NCI-H2171 (cell line): Measurements from ENCODE around the gene SSR4.

ENCODE experiments used
- DNase-seq: peaks from one replicate; lab custom pipeline; 2025; lab: John Stamatoyannopoulos, UW

SSR4 gene

DNA sequence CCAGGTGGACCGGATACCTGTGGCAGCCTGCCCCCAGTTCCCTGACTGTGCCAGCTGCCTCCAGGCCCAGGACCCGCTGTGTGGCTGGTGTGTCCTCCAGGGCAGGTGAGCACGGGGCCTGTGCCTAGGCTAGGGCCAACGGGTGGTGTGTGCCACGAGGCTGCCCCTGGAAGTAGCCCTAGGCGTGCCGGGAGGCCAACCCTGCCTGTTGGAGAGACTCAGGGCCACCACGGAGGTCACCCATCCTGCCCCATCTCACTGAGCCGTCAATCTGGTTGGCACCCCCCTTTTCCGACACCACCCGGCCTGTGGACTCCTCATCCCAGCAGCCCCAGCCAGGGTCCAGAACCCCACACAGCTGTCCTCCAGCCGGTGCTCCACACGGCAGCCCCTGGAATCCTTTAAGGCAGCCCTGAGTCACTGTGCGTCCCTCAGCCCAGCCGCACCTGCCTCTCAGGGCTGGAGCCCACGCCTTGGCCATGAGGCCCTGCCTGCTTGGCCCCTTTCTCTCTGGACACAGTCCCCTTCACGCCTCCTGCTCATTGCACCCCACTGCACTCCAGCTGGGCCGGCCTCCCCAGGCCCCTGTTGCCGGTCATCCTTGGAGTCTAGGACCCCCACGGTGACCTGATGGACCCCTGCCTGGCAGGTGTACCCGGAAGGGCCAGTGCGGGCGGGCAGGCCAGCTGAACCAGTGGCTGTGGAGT, 25.2 kb upstream of the SSR4 start:
- DNase-seq = no peak

DNA sequence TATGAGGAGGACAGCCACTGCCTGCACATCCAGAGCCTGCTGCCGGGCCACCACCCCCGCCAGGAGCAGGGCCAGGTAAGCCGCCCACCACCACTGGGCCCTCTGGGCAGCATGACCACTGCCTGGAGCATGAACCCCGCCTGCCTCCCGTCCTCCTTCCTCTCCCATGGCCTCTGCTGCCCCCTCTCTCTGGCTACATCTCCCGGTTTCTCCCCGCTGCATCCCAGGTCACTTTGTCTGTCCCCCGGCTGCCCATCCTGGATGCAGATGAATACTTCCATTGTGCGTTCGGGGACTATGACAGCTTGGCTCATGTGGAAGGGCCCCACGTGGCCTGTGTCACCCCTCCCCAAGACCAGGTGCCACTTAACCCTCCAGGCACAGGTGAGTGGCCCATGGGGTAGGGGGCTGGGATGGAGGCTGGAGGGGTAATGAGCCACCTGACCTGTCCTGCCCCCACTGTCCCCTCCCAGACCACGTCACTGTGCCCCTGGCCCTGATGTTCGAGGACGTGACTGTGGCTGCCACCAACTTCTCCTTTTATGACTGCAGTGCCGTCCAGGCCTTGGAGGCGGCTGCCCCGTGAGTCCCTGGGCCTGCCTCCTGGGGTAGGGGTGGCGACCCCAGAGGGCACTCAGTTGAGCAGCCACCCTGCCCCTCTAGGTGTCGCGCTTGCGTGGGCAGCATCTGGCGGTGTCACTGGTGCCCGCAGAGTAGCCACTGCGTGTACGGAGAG, 24.4 kb upstream of the SSR4 start:
- no peak for DNase-seq

DNA sequence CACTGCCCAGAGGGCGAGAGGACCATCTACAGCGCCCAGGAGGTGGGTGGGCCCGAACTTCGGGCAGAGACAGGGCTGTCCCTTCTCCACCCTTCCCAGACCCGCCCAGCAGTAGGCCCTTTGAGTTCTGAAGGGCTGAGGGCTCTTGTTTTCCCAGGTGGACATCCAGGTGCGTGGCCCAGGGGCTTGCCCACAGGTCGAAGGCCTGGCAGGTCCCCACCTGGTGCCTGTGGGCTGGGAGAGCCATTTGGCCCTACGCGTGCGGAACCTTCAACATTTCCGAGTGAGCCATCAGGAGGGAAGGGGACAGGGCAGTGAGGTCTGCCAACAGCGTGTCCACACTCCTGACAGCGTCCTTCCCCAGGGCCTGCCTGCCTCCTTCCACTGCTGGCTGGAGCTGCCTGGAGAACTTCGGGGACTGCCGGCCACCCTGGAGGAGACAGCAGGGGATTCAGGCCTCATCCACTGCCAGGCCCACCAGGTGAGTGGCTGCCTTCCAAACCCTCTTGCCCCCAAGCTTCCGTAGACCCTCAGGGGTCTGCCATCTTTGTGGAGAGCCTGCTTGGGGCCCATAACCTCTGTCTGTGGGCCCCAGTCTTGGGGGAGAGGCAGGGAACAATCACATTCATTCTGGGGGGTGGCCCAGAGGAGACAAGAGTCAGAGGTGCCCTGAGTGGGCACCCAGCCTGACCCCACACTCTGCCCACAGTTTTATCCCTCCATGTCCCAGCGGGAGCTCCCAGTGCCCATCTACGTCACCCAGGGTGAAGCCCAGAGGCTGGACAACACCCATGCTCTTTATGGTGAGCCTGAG, 23.7 kb upstream of the SSR4 start:
- DNase-seq = no peak

DNA sequence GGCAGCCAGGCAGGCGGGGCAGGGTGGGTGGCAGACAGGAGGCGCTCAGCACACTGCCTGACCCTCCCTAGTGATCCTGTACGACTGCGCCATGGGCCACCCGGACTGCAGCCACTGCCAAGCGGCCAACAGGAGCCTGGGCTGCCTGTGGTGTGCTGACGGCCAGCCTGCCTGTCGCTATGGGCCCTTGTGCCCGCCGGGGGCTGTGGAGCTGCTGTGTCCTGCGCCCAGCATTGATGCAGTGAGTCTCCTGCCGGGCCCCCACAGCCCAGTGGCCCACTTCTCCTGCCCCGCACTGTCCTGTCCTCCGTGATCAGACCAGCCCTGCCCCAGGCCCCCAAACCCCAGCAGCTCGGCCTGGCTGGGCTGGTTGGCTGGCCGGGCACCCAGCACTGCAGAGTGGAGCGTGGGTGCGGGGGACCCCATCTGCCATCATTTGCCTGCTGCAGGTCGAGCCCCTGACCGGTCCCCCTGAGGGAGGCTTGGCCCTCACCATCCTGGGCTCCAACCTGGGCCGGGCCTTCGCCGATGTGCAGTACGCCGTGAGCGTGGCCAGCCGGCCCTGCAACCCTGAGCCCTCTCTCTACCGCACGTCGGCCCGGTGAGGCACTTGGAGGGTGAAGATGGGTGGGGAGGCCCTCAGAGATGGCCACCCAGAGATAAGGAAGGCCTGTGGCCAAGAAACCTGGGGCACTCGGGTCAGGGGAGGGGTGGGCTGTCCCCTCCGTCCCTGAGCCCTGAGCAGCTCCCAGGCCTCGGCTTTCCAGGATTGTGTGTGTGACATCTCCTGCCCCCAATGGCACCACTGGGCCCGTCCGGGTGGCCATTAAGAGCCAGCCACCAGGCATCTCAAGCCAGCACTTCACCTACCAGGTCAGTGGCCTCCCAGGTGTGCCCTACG, 22.8 kb upstream of the SSR4 start:
- no peak for DNase-seq

DNA sequence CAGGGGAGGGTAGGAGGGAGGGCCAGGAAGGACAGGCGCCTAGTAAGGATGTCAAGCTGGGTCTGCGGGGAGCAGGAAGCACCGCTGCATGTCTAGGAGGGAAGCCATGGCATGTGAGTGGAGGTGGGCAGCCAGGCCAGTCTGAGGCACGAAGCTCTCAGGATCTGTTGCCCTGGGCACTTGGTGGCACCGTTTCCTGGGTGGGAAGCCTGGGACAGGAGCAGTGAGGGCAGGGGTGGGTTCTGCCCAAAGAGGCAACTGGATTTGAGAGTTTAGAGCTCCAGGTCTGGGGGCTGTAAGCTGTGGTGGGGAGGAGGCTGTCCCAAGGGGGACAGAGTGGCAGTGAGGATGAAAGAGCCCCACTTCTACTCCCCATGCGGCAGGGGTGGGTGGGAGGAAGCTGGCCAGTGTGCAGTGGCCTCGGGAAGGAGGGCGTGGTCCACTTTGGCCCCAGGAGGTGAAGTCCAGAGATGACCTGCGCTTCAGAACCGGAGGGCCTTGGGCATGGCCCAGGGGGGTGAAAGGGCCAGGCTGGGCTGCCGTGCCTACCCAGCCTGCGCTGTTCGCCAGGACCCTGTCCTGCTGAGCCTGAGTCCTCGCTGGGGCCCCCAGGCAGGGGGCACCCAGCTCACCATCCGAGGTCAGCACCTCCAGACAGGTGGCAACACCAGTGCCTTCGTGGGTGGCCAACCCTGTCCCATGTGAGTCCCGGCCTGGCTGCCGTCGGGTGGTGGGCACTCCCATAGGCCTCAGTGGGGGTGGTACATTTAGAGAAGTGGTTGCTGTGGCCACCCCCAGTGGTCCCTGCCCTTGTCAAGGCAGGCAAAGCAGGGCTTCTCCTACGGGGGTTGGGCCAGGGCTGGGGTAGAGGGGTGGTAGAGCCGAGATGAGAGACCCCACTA, 21.9 kb upstream of the SSR4 start:
- DNase-seq = no peak

DNA sequence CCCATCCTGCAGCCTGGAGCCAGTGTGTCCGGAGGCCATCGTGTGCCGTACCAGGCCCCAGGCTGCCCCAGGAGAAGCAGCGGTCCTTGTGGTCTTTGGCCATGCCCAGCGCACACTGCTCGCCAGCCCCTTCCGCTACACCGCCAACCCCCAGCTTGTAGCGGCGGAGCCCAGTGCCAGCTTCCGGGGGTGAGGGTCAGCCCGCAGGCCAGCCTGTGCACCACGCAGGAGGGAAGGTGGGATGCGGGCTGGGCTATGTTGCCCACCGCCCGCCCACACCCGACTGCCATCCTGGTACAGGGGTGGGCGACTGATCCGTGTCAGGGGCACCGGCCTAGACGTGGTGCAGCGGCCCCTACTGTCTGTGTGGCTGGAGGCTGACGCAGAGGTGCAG, 21.3 kb upstream of the SSR4 start:
- DNase-seq = no peak

DNA sequence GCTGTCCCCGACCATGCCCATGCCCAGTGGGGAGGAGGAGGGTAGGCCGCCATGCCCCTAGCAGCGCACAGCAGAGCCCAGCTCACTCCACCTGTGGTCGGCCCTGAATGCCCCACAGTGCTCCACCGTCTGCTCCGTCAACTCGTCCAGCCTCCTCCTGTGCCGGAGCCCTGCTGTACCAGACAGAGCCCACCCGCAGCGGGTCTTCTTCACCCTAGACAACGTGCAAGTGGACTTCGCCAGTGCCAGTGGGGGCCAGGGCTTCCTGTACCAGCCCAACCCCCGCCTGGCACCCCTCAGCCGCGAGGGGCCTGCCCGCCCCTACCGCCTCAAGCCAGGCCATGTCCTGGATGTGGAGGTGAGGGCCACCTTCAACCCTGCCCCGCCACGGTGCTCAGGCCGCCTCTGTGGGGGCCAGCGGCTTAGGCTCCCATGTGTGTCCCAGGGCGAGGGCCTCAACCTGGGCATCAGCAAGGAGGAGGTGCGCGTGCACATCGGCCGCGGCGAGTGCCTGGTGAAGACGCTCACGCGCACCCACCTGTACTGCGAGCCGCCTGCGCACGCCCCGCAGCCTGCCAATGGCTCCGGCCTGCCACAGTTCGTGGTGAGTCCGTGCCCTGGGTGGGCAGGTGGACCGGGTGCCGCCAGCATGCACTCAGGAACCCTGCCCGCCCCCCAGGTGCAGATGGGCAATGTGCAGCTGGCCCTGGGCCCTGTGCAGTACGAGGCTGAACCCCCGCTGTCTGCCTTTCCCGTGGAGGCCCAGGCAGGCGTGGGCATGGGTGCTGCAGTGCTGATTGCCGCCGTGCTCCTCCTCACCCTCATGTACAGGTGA, 20.5 kb upstream of the SSR4 start:
- DNase-seq = no peak

DNA sequence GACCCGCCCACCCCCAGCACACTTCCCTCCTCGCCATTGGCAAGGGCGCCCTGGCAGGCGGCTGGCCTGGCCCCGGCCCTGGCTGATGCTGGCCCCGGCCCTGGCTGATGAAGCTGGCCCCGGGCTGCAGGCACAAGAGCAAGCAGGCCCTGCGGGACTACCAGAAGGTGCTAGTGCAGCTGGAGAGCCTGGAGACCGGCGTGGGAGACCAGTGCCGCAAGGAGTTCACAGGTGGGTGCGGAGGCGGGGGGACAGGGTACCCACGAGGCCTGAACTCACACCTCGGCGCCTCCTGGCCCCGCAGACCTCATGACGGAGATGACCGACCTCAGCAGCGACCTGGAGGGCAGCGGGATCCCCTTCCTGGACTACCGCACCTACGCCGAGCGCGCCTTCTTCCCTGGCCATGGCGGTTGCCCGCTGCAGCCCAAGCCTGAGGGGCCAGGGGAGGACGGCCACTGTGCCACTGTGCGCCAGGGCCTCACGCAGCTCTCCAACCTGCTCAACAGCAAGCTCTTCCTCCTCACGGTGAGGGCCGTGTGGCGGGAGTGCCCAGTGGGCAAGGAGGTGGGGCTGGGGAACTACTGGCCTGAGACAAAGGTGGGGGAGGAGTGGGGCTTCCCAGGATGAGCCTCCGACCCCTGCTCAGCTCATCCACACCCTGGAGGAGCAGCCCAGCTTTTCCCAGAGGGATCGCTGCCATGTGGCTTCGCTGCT, 19.7 kb upstream of the SSR4 start:
- no peak for DNase-seq

DNA sequence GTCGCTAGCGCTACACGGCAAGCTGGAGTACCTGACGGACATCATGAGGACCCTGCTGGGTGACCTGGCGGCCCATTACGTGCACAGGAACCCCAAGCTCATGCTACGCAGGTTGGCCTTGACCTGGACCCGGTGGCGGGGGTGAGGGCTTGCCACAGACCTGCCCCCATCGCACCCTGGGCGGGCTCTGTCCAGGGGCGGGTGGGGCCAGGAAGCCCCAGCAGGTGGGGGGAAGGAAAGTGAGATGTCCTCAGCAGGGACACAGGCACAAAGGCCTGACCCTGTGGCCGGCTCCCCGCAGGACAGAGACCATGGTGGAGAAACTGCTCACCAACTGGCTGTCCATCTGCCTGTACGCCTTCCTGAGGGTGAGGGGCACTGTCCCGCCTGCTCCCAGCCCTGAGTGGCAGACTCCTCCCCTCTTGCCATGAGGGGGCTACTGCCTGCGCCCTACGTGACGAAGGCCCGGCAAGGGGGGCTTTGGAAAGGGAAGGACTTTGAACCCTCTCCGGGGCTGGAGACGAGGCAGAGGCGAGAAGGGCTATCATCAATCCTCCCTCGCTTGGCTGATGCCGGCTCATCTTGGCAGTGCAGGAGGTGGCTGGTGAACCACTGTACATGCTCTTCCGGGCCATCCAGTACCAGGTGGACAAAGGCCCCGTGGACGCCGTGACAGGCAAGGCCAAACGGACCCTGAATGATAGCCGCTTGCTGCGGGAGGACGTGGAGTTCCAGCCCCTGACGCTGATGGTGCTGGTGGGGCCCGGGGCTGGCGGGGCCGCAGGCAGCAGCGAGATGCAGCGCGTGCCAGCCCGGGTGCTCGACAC, 19.0 kb upstream of the SSR4 start:
- DNase-seq = no peak

DNA sequence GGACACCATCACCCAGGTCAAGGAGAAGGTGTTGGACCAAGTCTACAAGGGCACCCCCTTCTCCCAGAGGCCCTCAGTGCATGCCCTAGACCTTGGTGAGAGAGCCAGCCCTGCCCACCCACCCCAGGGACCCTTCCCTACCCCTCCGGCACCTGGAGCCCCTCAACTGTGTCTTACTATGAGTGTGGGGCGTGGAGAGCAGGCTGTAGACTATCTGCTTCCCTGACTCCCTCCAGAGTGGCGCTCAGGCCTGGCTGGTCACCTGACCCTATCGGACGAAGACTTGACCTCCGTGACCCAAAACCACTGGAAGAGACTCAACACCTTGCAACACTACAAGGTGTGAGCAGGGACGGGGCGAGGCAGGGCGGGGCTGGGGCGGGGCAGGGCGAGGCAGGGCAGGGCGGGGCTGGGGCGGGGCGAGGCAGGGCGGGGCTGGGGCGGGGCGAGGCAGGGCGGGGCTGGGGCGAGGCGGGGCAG, 18.3 kb upstream of the SSR4 start:
- no peak for DNase-seq

DNA sequence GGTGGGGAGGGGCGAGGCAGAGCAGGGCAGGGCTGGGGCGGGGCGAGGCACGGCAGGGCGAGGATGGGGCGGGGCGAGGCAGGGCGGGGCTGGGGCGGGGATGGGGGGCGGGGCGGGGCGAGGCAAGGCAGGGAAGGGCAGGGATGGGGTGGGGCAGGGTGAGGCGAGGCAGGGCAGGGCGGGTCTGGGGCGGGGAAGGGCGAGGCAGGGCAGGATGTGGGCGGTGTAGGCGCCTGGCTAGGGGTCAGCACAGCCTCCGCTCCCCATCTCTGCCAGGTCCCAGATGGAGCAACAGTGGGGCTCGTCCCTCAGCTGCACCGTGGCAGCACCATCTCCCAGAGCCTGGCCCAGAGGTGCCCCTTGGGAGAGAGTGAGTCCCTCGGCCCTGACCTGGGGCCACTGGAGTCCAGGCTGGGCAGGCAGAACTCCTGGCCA, 17.8 kb upstream of the SSR4 start:
- DNase-seq = peak; percentile 37

DNA sequence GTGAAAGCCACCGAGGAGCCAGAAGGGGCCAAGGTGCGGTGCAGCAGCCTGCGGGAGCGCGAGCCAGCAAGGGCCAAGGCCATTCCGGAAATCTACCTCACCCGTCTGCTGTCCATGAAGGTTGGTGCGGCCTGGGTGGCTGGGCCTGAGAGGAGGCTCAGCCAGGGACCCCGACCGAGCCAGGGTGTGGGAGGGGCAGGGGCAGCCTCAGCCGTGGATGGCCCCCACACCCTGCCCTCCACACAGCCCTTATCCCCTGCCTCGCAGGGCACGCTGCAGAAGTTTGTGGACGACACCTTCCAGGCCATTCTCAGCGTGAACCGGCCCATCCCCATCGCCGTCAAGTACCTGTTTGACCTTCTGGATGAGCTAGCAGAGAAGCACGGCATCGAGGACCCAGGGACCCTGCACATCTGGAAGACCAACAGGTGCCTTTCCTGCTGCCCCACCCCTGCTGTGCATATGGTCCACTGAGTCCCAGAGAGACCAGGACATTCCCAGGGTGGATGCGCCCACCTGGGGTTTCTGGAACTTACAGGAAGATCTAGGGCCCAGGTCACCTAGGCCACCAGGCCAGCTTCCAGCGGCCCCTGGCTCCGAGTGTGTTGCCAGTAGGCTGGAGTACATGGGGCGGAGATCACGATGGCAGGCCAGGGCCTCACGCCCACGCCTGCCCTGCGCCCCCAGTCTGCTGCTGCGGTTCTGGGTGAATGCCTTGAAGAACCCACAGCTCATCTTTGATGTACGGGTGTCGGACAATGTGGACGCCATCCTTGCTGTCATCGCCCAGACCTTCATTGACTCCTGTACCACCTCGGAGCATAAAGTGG, 17.0 kb upstream of the SSR4 start:
- no peak for DNase-seq

DNA sequence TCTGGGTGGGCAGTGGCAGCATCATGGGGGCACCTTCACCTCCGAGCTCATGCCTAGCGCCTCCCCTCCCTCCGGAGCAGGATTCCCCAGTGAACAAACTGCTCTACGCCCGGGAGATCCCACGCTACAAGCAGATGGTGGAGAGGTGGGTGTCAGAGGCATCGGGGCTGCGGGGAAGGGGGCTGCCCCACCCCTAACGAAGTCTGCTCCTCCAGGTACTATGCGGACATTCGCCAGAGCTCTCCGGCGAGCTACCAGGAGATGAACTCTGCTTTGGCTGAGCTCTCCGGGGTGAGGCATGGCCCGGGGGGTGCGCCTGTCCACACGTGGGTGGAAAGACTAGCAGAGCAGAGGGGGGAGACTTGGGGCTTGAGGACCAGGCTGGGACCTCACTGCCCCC, 16.3 kb upstream of the SSR4 start:
- no peak for DNase-seq

DNA sequence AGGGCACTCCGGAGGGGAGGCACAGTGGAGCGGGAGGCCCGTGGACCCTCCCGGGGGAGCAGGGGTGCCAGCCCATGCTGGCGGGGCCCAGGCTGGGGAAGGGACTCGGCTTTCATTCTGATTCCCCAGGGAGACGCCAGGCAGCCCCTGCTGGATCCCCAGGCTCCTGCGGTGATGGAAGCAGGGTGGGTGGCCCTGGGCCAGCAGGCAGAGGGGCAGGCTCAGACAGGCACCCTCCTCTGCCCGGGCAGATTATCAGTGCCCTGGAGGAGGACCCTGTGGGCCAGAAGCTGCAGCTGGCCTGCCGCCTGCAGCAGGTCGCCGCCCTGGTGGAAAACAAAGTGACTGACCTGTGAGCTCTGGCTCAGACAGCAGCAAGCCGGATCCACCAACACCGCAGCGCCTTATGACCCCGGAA, 15.8 kb upstream of the SSR4 start:
- DNase-seq = peak; percentile 66

DNA sequence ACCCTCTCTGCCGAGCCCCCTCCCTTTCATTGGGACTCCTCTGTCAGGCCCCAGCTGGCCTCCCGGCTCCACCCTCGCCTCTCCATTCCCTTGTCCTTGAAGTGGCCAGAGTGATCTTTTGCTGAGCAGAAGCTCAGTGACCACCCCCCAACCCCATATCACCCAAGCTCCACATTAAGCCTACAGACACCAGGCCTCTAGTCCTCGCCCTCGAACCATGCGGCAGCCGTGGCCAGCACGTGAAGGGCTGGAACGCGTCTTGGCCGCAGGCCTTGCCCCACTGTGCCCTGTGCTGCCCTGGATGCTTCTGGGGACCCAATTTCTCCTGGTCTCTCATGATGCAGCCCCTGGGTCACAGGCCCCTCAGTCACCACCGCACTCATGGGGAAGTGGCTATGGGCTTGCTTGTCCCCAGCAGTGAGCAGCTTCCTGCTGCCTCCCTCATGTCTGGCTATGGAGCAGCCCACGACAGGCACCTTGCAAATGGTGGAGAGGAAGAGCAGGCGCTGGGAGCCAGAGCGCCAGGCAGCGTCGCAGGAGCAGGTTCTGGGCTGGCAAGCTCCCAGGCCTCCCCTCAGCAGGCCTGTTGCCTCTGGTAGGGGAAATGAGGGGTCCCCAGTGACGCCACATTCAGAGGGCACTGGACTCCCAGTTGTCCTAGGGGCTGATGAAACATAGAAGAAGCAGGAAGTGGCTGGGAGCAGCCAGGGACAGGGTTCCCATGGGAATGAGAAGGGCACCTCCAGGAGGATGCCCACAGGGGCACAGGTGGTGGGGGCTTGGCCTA, 14.4 kb upstream of the SSR4 start:
- DNase-seq = no peak

DNA sequence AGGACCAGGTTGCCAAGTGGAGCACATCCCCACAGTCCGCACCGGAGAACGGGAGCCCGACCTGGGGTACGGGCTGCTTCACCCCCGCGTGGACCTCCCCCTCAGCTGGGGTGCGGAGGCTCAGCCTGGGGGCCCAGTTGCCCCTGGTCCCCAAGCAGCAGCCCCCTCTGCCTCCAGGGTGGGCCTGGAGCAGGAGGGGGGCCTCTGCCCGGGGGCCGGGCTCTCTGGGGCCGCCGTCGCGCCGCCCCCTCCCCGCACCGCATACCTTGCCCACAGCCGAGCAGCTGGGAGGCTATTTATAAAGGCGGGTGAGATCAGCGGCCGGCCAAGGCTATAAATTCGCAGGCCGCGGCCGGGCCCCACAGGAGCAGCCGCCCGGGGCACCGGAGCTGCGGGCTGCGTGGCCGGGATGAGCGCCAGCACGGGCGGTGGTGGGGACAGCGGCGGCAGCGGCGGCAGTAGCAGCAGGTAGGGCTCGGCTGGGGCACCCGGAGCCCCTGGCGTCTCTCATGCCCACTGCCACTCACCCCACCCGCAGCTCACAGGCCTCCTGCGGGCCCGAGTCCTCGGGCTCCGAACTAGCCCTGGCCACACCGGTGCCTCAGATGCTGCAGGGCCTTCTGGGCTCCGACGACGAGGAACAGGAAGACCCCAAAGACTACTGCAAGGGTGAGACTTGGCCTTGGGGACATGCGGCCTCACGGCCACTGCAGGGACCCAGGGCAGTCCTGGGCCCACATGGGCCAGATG, 13.6 kb upstream of the SSR4 start, which contains the start of gene SRPK3:
SRPK3 (plus strand) TSS at position 364 of the 750 bp plus-strand sequence; CDS start at position 410, 46 bp downstream.
- no peak for DNase-seq
